Germinal center (tissue), 1 donor: ENCODE results near the gene PAK6.

Experiments
- DNase-seq: peaks from one replicate; pipeline ENCODE4 v3.0.0; 2012; ENCODE audit warnings: mixed read lengths, low spot score

PAK6 gene

DNA sequence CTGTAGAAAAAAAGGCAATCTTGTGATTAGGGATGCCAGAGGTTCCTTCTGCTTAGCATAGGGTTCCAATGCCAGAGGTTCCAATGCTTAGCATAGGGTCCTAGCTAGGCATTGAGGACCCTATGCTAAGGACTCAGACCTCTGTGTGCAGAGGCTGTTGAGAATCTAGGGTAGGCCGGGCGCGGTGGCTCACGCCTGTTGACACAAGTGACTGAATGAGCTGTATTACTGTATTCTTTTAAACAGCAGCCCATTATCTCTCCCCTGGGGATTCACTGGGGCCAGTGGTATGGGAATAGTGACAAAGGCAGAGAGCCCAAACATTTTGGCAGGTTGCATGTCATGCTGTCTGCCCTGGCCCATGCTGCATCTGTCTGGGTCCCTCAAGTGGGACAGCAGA, 16.2 kb downstream of the PAK6 start:
- DNase-seq, result no peak

DNA sequence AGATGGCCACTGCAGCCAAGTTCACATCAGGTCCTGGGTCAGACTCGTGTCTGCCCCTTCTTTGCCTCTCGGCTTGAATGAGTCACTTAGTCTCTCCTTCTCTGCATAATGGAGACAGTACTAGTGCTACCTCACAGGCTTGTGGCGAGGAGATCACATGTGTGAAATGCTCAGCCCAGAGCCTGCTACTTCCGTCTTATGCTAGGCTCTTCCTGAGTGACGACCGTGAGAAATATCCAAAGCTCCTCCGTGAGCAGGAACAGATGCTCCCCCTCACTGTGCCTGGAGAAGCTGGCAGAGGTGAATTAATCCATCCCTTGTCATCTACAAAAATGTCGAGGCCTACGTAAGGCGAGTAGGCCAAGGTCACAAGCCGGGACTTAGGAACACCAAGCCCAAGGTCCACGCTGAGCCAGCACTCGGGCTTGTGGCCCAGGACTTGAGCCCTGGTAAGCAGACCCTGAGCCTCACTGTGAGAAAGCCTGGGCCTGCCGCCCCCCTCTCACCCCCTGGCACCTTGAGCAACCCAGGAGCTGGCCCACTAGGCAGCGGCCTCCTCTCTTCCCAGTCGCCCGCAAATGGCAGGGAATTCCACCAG, 17.9 kb downstream of the PAK6 start:
- no peak for DNase-seq

DNA sequence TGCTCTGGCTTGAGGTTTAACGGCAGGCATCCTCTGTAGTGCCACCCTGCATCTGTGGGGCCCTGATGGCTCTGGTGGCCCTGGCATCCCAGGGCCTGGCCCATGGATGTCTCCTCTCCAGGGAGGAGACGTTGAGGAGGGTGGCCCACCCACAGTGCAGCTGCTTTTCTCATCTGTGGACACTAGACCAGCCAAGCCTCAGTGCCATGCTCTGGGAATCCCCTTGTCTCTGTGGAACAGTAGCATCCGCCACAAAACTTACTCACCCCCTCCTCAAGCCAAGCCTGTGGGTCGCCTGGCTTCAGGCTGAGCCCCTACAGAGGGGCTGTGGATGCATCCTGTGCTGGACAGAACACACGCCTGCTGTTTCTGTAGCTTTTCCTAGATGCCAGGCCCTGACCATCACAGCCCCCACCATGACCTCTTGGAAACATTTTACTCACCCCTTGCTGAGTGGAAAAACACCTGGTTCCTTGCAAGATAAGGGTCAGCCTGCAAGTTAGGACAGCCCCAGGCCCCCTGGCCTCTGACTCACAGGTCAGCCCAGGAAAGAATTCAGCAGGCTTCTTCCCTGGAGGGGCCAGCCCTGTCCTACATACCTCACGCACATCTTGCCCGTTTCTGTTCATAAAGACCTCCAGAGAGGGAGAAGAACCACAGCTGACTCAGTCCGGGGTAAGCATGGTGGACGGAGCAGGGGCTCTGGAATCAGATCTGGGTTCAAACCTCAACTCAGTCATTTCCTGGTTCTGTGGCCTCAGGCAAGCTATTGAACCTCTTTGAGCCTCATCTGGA, 19.0 kb downstream of the PAK6 start:
- no peak for DNase-seq

DNA sequence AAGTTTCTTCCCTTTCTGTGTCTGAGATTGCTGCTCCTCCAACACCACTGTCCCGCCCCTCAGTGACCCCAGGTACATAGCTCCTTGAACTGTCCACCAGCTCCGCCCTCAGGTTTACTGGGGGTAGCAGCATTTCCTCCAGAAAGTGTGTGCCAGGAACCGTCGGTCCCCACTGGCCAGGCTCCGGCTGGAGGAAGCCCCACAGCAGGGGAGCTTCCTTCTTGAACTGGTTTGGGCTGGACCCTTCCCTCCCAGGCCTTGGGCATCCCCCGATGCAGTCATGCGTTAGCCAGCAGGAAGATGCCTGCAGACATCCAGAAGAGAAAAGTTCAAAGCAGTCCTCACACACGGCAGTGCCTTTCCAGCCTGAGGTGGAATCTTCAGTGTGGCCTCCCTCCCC, 19.7 kb downstream of the PAK6 start:
- DNase-seq, result no peak

DNA sequence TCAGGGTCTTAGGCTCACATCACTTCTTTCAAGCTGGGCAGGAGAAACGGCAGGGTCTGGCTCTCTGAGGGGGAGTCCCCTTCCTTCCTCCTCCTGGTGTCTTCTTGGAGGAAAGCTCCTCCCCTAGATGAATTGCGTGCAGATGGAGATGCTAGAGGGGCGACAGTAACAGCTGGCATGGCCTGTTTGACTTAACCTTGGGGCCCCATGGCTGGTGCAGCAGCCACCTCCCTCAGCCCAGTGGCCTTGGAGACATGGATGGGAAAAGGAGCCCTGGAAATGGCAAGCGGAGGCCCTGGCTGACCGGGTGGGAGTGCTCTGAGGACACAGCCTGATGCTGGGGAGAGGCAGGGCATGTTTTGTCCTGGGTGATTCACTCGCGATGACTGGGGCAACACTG, 20.2 kb downstream of the PAK6 start:
- no peak for DNase-seq

DNA sequence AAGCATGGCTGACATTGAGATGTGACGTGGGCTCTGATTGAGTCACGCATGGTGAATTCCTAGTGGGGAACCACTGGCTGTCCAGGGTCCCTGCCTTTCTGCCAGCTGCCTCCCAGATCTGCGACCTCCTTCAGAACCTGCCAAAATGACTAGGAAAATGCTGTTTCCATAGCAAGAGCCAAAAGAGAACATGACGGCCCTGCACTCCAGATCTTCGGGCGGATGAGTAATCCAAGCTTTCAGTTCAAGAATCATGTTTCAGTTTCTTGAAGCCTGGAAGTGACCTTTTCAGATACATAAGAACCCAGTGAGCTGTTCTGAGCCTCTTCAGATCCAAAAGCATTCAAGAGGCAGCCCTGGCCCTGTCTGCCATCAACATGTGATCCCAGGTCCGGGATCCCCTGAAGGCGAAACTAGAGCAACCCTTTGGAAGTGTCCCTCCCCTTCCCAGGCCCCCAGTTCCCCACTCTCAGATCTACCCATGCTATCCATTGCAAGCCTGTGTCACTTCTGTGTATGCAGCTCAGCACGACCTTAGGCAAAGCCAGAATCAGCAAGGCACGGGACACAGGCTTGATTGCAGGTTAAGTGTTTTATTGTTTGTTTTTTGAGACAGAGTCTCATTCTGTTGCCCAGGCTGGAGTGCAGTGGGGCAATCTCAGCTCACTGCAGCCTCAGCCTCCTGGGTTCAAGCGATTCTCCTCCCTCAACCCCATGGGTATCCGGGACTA, 24.3 kb downstream of the PAK6 start:
- DNase-seq, result no peak

DNA sequence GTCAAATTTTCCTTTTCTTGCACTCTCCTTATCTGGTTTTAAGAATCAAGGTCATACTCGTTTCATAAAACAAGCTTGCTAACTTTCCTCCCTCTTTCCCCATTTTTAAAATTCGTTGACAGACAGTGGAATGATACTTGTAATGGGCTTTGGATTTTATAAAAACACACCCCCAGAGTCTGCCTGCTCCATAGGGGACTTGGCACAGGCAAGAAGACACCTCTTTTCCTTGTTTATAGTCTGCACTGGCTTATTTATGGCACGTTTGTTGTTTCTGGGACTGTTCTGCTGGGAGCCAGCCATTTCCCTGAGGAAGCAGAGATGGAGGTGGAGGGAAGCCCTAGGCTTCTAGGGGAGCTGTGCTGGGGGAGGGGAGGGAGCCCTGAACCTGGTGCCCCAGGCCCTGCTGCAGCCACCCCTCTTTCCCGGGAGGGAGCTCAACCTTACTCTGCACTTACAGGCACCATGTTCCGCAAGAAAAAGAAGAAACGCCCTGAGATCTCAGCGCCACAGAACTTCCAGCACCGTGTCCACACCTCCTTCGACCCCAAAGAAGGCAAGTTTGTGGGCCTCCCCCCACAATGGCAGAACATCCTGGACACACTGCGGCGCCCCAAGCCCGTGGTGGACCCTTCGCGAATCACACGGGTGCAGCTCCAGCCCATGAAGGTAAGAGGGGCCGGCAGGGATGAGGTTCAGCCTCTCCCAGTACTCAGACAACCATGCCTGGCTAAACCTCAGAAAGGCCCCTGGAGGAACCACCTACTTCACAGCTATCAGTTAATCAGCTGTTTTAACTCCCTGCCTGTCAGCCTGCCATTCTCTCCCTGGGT, 25.7 kb downstream of the PAK6 start:
- no peak for DNase-seq

DNA sequence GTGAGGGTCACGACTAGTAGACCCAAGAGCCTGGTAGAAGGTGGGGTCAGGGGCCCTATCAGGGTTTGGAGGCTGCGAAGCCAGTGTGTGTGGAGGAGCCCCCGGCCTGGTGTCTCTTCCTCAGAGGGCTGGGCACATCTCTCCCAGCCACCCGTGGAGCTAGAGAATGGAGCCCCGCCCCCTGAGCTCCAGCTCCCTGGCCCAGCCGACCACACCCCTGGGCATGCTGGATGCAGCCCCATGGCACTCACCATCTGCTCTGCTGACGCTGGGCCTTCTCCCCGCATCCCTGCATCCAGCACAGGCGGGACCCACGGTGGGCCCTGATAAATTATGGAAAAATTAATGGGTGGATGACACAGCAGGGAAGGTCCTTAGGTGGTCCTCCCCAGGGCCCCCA, 26.5 kb downstream of the PAK6 start:
- DNase-seq, result no peak

DNA sequence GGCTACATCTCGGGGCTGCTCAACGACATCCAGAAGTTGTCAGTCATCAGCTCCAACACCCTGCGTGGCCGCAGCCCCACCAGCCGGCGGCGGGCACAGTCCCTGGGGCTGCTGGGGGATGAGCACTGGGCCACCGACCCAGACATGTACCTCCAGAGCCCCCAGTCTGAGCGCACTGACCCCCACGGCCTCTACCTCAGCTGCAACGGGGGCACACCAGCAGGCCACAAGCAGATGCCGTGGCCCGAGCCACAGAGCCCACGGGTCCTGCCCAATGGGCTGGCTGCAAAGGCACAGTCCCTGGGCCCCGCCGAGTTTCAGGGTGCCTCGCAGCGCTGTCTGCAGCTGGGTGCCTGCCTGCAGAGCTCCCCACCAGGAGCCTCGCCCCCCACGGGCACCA, 27.0 kb downstream of the PAK6 start:
- no peak for DNase-seq

DNA sequence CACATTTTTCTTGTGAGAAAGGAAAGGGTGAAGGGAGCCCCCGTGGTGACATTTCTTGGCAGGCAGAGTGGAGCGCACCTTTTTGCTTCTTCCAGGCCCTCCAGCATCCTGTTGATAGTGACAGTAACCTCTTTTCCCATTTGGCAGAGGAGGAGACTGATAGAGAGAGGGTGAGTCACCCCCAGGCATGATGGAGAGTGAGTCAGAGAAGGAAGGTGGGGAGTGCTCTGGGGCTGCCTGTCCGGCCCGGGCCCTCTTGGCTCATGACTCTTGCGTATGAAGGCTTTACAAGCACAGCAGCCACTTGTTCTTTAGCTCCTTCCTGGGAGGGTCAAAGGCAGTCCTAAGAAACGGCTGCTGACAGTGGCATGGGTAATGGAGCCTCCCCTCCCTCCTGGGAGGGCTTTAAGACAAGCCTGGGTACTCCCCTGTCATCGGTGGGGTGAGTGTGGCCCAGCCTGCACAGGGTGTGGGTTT, 28.0 kb downstream of the PAK6 start:
- DNase-seq, result no peak

DNA sequence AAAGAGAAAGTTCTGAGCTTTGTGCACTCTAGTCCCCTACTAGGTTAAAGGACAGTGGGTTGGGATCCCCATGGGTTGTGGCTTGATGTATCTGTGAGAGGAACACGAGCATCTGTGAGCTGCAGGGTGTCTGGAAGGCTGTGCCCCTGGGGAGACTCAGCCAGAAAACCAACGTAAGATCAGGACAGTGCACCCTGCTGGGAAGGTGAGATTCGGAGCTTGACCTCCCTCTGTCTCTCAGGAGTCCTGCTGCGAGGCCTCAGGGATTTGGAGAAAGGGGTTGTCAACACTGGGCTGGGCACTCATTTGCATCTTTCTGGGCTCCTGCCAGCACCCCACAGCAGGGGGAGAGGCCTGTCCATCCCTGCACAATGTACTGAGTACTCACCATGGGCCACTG, 28.8 kb downstream of the PAK6 start:
- DNase-seq, result no peak

DNA sequence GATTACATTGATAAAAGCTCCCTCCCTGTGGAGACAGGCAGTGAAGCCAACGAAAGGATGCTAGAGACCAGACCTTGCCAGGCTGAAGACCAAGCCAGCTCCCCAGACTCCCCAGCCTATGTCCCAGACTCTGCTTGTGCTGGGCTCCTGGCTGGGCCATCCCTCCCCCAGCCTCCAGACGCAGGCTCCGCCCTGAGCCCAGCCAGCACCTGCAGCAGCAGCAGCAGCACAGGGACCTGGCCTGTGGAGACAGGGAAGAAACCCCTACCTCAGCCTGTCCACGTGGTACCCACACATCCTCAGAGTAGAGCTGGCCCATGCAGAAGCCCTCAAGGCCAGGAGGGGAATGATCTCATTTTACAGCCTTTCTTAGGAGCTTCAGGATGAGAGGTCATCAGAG, 30.7 kb downstream of the PAK6 start:
- DNase-seq, result no peak

DNA sequence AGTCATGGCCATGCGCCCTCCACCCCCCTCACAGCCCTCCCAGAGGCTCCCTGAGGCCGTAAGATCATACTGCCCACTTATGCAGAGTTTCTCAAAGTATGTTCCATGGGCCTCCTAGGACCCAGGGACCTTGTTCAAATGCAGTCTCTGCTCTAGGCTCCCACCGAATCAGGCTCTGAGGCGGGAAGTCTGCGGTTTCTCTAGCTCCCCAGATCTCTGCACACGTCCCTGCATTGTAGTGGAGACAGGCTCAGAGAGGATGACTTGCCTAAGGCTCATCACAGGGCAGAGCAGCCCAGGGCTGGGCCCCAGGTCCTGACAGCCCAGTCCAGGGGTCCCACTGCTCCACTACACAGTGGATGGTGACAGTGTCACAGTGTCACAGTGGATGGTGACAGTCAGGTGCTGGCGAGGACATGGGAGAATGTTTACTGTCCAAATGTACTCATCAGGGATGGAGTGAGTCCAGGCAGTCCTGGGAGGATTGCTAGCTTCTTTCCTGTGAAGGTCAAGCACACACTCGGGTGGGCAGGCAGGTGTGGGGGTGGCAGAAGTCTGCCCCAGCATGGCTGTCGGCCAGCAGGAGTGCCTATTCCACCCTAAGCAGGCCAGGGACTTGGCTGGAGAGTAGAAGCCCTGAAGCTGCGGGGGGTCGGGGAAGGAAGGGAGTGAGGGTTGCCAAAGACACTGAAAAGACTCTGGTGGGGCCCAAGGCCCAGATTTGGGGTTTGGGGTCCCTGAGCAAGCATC, 31.6 kb downstream of the PAK6 start:
- DNase-seq, result no peak

DNA sequence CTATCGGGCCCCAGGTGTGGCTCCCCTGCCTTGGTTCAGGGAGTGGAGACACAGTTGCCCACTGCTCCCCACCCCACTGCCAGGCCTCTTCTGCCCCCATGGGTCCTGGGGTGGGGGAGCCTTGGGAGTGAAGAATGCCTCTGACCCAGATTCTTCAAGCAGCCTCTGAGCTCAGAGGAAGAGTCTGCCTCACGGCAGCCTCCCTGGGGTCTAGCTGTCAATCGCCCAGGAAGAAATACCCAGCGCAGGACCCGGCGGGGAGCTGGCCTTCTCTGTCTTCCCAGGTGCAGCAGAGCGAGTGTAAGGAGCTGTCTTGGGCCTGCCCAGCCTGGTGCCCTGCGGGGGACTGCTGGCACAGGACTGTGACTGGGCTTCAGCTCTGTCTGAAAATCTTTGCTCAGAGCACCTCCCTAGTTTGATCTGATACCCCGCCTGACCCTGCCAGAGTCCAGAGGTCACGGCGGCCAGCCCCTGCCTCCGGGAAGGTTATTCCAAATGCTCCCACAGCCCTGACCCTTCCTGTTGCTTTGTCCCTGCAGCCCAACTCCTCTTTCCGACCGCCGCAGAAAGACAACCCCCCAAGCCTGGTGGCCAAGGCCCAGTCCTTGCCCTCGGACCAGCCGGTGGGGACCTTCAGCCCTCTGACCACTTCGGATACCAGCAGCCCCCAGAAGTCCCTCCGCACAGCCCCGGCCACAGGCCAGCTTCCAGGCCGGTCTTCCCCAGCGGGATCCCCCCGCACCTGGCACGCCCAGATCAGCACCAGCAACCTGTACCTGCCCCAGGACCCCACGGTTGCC, 33.0 kb downstream of the PAK6 start:
- no peak for DNase-seq

DNA sequence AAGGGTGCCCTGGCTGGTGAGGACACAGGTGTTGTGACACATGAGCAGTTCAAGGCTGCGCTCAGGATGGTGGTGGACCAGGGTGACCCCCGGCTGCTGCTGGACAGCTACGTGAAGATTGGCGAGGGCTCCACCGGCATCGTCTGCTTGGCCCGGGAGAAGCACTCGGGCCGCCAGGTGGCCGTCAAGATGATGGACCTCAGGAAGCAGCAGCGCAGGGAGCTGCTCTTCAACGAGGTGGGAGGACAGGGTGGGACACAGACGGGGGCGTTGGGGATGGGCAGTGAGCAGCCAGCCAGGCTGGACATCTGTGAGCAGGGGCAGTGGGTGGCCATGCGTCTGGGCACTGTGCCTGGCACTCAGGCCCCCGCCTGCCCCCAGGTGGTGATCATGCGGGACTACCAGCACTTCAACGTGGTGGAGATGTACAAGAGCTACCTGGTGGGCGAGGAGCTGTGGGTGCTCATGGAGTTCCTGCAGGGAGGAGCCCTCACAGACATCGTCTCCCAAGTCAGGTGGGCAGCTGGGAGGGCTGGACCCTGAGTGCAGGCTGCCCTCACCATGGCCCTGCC, 33.7 kb downstream of the PAK6 start:
- DNase-seq, result no peak

DNA sequence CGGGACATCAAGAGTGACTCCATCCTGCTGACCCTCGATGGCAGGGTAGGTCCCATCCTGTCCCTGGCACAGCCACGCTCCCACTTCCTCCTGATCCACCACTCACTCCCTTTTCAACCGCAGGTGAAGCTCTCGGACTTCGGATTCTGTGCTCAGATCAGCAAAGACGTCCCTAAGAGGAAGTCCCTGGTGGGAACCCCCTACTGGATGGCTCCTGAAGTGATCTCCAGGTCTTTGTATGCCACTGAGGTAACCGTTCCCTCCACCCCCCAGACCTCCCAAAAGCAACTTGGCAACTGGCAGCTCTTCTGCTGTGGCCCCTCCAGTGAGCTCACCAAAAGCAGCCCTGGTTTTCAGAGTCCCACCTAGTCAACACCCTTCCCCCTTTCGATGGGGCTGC, 34.6 kb downstream of the PAK6 start:
- no peak for DNase-seq

DNA sequence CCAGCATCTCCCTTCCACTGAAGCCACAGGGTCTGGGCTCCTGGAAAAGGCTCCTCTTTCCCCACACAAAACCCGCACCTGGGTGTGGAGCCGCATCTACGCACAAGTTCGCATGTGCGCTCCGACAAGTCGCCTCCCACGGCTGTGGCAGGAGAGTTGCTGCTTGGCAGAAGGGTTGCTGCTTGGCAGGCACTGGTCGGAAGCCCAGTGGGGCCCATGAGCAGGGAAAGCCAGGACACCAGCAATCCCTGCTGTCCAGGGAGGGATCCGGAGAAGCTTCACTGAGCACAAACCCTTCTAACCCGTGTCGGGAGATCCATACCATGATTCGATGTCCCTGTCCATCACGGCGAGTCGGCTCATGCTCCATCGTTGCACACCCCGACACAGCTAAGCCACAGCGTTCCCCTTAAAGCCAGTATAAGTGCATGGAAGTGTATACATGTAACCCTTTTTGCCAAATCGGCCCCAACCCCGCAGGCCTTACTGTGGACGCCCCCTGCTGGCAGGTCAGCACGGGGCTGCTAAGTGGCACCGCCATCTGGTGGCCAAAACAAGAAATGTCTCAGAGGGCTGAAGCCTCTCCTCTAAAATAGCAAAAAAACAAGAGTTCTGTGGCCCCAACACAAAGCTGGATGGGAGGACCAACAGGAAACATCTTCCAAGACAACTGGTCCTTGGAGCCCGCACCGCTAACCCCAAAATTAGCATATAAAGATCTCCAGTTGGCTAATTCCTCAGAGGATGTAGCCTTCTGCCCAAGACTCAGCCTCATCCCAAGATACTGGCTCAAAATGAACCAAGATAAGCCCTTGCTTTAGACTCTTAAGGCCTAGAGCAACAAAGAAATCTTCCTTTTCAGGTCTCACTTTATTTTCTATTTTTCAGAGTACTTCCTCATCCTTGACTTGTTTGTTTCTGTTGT, 35.7 kb downstream of the PAK6 start:
- peak; percentile 83 for DNase-seq

DNA sequence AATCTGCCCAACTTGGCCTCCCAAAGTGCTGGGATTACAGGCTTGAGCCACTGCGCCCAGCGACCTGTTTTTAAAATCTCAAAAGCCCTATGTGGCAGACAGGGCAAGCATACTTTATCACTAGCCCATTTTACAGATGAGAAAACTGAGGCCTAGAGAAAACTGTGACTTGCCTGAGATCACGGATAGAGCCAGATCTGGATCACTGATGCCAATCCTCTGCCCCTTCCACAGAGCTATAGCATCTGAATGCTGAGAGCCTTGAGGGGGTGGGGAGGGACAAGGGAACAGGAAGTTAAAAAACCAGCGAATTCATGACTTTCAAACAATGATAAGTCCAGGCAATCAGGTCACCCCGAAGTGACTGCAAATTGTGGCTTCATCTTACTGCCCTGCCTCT, 36.7 kb downstream of the PAK6 start:
- DNase-seq, result no peak

DNA sequence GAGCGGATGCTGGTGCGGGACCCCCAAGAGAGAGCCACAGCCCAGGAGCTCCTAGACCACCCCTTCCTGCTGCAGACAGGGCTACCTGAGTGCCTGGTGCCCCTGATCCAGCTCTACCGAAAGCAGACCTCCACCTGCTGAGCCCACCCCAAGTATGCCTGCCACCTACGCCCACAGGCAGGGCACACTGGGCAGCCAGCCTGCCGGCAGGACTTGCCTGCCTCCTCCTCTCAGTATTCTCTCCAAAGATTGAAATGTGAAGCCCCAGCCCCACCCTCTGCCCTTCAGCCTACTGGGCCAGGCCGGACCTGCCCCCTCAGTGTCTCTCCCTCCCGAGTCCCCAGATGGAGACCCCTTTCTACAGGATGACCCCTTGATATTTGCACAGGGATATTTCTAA, 37.1 kb downstream of the PAK6 start:
- DNase-seq, result no peak
